Activated CD4-positive, alpha-beta T cell treated with anti-CD3 and anti-CD28 coated beads, Interleukin-10, Interleukin-2, amounts not matched to agents 100 ng/mL and 50 ng/mL, durations not matched to agents 16 hours and 8 hours (primary cell): ENCODE results near the gene ST8SIA1.
"Not testable (repeated sequence)": the region's sequence is repeated elsewhere in the genome, so short reads cannot be mapped to it uniquely, and the experiment has no call there.

Experiments
- DNase-seq: peaks from one replicate; pipeline ENCODE4 v3.0.0-alpha.2; 2020

ST8SIA1 gene

DNA sequence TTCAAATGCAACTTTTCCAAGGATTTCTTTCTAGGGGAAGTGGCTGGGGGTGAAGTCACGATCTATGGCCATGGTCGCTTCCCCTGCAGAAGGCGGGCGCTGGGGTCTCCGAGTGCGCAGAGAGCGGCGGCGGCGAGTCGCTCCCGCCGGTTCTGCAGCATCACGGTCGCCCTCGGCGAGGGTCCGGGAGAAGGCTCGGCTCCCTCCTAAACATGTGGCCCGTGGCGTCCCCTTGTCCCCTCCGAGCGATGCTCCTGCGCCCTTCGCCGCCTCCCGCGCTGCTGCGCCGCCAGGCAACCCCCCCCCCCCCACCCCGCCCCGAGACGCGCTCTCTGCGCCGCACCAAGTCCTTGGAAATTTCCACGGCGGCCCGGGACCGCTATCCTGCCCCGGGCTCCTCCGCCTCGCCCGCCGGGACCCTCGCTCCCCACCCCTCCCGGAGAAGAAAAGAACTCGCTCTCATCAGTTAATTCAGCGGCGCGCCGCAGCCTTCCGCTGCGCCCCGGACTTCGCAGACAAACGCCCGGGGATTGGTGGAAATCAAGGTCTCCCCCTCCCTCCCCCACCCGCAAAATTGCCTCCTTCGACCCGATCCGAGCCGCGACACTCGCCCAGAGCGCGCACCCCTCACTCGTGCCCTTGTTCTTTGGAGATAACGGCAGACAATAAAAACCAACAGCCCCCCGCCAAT is at the start of gene ST8SIA1:
Gene ST8SIA1, minus strand, starts transcription at position 298 of the 691 bp plus-strand sequence. CDS start 475 bp downstream, outside the sequence.
- DNase-seq: peak; percentile 57

DNA sequence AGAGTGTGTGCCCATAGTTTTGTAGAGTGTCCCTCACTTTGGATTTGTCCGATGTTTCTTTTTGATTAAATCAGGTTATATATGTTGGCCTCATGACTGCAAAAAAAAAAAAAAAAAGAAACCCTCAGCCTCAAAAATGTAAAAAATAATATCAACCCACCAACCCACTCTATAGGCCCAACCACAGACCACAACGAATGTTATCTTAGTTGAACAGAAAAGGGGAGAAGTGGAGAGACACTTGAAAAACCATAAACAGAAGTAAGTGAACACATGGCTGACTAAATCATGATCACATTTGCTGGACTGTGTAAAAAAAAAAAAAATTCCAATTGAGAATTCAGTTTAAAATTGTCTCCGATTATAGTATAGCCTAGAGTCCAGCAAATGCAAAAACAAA is 45.5 kb upstream of the ST8SIA1 start:
- DNase-seq: no peak

GRCh38 chr12:22377731-22378496 is 43.4 kb upstream of the ST8SIA1 start:
- DNase-seq: no peak

GRCh38 chr12:22376596-22377150 is 42.2 kb upstream of the ST8SIA1 start:
- DNase-seq: not testable (repeated sequence)

DNA sequence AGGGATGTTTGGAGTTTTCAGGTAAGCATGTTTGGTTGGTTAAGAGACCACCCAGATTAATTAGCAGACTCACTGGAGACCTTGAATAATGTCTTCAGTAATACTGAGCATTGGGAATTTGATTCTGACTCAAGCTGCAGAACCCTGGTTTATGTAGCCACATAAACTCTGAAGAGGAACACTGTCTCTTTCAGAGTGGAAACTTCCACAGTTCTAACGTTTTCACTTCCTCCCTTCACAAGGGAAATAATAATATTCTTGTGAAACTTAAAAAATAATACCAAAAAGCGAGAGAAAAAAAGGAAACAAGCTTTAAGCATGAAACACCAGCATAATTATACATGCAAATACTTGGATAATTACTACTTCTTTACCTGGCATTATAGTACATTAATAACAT is 40.0 kb upstream of the ST8SIA1 start:
- no peak for DNase-seq

- no peak for DNase-seq
Observed at GRCh38 chr12:22372277-22372837, 37.9 kb upstream of the ST8SIA1 start.

GRCh38 chr12:22366181-22366580 is 31.7 kb upstream of the ST8SIA1 start:
- DNase-seq: no peak

DNA sequence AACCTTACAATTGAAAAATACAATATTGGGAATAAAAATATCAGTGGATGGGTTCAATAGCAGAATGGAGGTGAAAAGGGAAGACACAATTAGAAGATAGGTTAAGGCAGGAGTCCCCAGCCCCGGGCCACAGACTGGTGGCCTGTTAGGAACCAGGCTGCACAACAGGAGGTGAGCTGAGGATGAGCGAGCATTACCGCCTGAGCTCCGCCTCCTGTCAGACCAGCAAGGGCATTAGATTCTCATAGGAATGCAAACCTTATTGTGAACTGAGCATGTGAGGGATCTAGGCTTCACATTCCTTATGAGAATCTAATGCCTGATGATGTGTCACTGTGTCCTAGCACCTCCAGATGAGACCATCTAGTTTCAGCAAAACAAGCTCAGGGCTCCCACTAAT is 27.3 kb upstream of the ST8SIA1 start:
- no peak for DNase-seq

- DNase-seq: no peak
Observed at GRCh38 chr12:22360774-22361173, 26.3 kb upstream of the ST8SIA1 start.

GRCh38 chr12:22357531-22357930 is 23.0 kb upstream of the ST8SIA1 start:
- no peak for DNase-seq

GRCh38 chr12:22356231-22356630 is 21.7 kb upstream of the ST8SIA1 start:
- DNase-seq: no peak

DNA sequence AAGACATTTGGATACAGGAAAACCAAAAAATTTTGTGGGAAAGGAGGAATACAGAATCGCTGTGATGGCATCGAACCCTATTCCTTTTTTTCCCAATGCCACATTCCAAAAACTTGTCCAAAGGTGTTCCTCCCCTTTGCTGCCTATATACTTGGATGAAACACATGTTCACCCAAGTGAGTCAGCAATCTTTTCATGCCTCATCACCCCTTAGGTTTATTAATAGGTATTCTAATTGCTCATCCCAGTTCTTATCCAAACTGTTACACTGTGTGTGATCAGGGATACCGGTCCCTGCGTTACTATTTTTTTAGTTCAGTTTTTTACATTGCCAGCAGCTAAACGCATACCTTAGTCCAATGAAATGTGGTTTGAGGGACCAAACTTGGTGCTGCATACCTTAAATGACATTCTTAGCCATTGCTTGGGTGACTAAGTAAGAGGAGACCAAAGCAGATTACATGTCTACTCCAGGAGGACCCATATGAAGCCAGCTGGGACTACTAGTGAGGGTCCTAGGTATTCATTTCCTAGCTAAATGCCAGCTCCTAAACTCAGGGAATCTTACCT is 20.6 kb upstream of the ST8SIA1 start:
- DNase-seq: no peak

DNA sequence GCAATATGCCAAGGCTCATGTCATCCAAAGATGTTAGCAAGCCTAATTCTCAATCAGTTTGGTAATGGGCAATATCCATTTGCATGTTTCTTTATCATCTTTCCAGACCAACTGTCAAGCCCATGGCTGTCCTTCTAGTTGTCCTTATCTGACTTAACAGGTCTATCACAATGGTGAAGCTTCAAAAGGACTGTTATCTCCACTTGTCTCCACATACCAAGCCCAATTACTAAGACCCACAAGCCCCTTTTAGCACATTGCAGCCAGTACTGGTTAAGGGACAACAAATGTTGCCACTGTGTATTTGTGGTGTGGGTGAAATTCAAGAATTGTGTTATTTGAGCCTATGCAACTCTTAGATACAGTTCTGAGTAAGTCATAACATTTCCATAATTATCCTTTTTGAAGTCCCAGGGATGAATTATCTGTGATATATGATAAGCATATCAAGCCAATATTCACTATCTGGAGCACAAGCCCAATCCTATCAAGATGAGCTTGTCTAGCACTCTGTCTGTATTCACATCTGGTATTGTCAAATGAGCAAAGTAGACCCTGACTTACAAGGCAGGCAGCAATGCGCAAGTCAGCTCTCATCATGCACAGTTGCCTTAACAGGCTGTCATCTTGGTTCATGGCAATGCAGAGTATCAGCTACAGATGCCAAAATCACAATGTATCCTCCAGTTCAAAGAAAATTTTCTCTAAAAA is 19.3 kb upstream of the ST8SIA1 start:
- no peak for DNase-seq

- DNase-seq: no peak
Observed at GRCh38 chr12:22350886-22351285, 16.4 kb upstream of the ST8SIA1 start.

GRCh38 chr12:22348208-22348607 is 13.7 kb upstream of the ST8SIA1 start:
- no peak for DNase-seq

GRCh38 chr12:22340143-22340542 is 5.6 kb upstream of the ST8SIA1 start:
- DNase-seq: no peak

DNA sequence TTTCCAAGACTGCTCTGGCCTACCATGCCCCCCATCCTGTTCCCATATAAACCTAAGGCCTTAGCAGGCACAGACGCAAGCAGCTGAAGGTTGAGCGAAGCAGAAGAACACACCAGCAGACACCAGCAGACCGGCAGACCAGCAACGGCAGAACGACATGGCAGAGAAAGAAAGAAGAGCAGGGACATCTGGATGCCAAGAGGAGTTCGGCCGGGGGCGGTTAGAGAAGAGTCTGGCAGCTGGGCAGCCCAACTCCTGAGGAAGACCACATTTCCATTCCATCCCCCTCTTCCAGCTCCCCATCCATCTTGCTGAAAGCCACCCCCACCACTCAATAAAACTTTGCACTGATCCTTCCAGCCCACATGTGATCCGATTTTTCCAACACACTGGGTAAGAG is 5.2 kb upstream of the ST8SIA1 start:
- no peak for DNase-seq

- no peak for DNase-seq
Observed at GRCh38 chr12:22335794-22336166, 1.3 kb upstream of the ST8SIA1 start.

DNA sequence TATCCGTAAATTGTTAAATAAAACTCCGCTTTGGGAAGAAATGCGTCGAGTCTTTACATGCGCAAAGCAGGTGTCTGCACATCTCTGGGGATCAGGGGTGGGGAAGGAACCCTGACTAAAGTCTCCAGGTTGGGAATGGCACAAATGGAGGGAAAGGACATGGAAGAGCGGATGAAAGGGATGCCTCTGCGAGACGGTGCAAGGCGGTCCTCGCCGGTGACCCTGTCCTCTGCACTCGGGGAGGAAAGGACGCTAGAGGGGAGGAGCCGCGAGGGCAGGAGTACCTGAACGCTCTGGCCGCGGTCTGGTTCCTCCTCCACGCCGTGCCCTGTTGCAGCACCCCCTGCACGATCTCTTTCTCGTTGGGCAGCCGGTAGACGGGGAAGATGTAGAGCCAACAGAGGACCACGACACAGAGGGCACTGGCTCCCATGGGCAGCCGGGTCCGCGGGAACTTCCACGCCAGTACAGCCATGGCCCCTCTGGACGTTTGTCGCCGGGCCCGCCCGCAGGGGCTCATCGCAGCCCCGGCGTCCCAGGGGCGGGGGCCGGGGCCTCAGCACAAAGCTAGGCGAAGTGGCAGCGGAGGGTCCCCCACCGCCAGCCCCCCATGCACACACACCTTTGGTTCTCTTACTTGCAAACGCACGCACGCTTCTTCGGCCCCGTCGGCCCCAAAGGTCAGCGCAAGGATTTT is 646 bp downstream of the ST8SIA1 start:
- DNase-seq: no peak

GRCh38 chr12:22333186-22333712 is 1.3 kb downstream of the ST8SIA1 start:
- DNase-seq: no peak

- DNase-seq: no peak
Observed at GRCh38 chr12:22332202-22332601, 2.3 kb downstream of the ST8SIA1 start.

- no peak for DNase-seq
Observed at GRCh38 chr12:22329621-22330020, 4.9 kb downstream of the ST8SIA1 start.
